ENCODE data around the gene PPM1J. TPM values are rescaled to one million over a fixed set of nuclear protein-coding genes. Genes with fewer than 3 reads are reported as not detected.

Gene PPM1J
- total RNA-seq, 2 donors from 2014 or later, result 2.3 to 2.7 TPM

DNA sequence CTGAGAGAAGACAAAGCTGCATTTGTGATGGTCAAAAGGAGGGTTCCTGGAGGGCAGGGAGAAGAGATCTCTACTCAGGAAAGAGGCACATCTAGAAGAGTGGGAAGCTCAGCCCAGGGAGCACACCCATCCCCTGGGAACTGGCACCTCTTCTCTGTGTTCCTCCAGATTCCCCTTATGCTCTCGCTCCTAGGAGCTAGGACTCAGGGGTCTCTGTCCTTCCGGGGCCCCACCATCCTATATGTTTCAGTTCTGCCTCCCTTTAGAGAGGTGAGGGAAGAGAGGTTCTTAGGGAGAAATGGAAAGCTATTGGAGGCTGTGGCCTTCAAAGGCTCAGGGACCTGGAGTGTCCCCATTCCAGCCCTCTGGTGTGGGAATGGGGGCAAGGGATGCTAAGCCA, 4.6 kb upstream of the PPM1J start:
- no peak for DNase-seq (ENCODE audit: low spot score)

GRCh38 chr1:112718691-112719418, 3.7 kb upstream of the PPM1J start:
- Histone ChIP-seq H3K4me3 (peak overlapping the region; percentile 67), H3K36me3 (no peaks in the 10 kb centered on the region), H3K9me3 (no peaks in the 10 kb centered on the region), H3K27me3 (replicated peaks; ENCODE audit: insufficient read depth) (no peaks in the 10 kb centered on the region), H3K27ac (no peak overlapping the region), H3K4me1 (ENCODE audit: control insufficient read depth in 1 of 2, low read depth in 2 of 2) (peaks cover 5 to 20% of the 10 kb centered on the region in 2 donors)
- TF ChIP-seq, protein P1, sequence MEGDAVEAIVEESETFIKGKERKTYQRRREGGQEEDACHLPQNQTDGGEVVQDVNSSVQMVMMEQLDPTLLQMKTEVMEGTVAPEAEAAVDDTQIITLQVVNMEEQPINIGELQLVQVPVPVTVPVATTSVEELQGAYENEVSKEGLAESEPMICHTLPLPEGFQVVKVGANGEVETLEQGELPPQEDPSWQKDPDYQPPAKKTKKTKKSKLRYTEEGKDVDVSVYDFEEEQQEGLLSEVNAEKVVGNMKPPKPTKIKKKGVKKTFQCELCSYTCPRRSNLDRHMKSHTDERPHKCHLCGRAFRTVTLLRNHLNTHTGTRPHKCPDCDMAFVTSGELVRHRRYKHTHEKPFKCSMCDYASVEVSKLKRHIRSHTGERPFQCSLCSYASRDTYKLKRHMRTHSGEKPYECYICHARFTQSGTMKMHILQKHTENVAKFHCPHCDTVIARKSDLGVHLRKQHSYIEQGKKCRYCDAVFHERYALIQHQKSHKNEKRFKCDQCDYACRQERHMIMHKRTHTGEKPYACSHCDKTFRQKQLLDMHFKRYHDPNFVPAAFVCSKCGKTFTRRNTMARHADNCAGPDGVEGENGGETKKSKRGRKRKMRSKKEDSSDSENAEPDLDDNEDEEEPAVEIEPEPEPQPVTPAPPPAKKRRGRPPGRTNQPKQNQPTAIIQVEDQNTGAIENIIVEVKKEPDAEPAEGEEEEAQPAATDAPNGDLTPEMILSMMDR (IDR thresholded peaks at IDR 0.05), result peak; percentile 88
- ATAC-seq (ENCODE audit: insufficient number of reproducible peaks, low FRiP score, low read depth) (no peak), DNase-seq (ENCODE audit: low spot score) (no peak)

More for the DNA sequence above, 4.6 kb upstream of the PPM1J start:
- TF ChIP-seq, protein P1 (IDR thresholded peaks at IDR 0.05), result no peak
- H3K4me3 ChIP-seq, result no peak overlapping the region
- H3K9me3 ChIP-seq, result no peaks in the 10 kb centered on the region
- H3K4me1 ChIP-seq (ENCODE audit: control insufficient read depth in 1 of 2, low read depth in 2 of 2), result peaks cover 5 to 12% of the 10 kb centered on the region in 2 donors
- H3K27me3 ChIP-seq (replicated peaks; ENCODE audit: insufficient read depth), result no peaks in the 10 kb centered on the region
- no peak for ATAC-seq (ENCODE audit: insufficient number of reproducible peaks, low FRiP score, low read depth)
- H3K27ac ChIP-seq, result no peak overlapping the region
- H3K36me3 ChIP-seq, result no peaks in the 10 kb centered on the region

DNA sequence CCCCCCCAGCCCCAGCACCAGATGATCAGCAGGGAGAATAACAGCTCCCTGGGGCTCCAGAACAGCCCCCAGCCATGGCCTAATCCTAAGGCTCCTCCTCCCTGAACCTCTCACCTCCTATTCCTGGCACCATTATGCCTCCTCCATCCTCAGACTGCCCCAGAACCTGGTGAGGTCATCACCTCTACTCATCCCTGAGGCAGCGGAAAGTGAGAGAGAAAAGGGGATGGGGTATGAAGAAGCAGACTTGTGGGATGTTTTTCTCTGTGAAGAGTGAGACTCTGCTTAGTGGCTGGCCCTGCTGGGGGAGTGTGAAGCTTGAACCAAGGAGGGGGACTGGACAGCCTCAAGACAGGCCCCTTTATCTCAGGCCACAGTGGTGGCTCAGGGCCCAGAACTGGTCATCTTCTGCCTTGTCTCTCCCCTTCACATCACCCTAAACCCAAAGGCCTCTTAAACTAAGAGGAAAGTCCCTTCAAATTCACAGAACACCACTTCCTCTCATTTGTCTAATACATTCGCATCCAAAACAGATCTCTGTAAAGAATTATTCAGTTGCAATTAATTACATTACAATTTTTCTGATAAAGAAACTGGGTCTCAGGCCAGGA, 2.2 kb upstream of the PPM1J start:
- Histone ChIP-seq H3K36me3 (no peaks in the 10 kb centered on the region), H3K9me3 (no peaks in the 10 kb centered on the region), H3K27ac (no peak overlapping the region), H3K27me3 (replicated peaks; ENCODE audit: insufficient read depth) (no peaks in the 10 kb centered on the region), H3K4me1 (ENCODE audit: control insufficient read depth in 1 of 2, low read depth in 2 of 2) (peaks cover 5 to 23% of the 10 kb centered on the region in 2 donors), H3K4me3 (no peak overlapping the region)
- DNase-seq (ENCODE audit: low spot score) (no peak), ATAC-seq (ENCODE audit: insufficient number of reproducible peaks, low FRiP score, low read depth) (no peak)
- TF ChIP-seq, protein P1 (IDR thresholded peaks at IDR 0.05), result no peak

- peak overlapping the region; percentile 73 for H3K4me3 ChIP-seq
- H3K9me3 ChIP-seq, result no peaks in the 10 kb centered on the region
- peak overlapping the region; percentile 43 to 60 for H3K27ac ChIP-seq
- H3K4me1 ChIP-seq (ENCODE audit: control insufficient read depth in 1 of 2, low read depth in 2 of 2), result peaks cover 5 to 23% of the 10 kb centered on the region in 2 donors
- TF ChIP-seq, protein P1 (IDR thresholded peaks at IDR 0.05), result peak; percentile 96
- H3K36me3 ChIP-seq, result no peaks in the 10 kb centered on the region
- ATAC-seq (ENCODE audit: insufficient number of reproducible peaks, low FRiP score, low read depth) (peak; percentile 64), DNase-seq (ENCODE audit: low spot score) (no peak)
- H3K27me3 ChIP-seq (replicated peaks; ENCODE audit: insufficient read depth), result no peaks in the 10 kb centered on the region
These were observed 1.1 kb upstream of the PPM1J start for GRCh38 chr1:112716133-112716720.

Data from thoracic aorta (tissue), 2 donors.